HepG2 (cell line): ENCODE data around the gene TAPBP. TPM values are rescaled to one million over a fixed set of nuclear protein-coding genes. Genes with fewer than 3 reads are reported as not detected.

Source experiments
- AHR ChIP-seq: IDR thresholded peaks from 2 replicates; pipeline ENCODE4 v1.6.1; 2018; ENCODE audit warnings: missing genetic modification reagents, missing compliant biosample characterization
- ARNT ChIP-seq: fragments of 450-650 bp; IDR thresholded peaks from 2 replicates; pipeline ENCODE4 v1.6.1; 2017
- ATF5 ChIP-seq: sonication (generic); formaldehyde crosslinking; IDR thresholded peaks from 2 replicates; pipeline ENCODE4 v1.4.0; 2020; ENCODE audit warnings: mild to moderate bottlenecking, low read depth, missing genetic modification reagents
- BCL6 ChIP-seq: IDR thresholded peaks from 2 replicates; pipeline ENCODE4 v1.6.1; 2016; ENCODE audit warnings: missing genetic modification reagents, missing compliant biosample characterization
- CSRNP1 ChIP-seq: sonication (generic); formaldehyde crosslinking; IDR thresholded peaks from 2 replicates; pipeline ENCODE4 v1.8.1; 2023; ENCODE audit warnings: mild to moderate bottlenecking, missing genetic modification reagents
- FOXP4 ChIP-seq: sonication (generic); formaldehyde crosslinking; IDR thresholded peaks from 2 replicates; pipeline ENCODE4 v1.4.0; 2020; ENCODE audit warnings: missing genetic modification reagents
- HMG20A ChIP-seq: IDR thresholded peaks from 2 replicates; pipeline ENCODE4 v1.6.1; 2016; ENCODE audit warnings: borderline replicate concordance
- POLR2G ChIP-seq: fragments of 200-400 bp; formaldehyde crosslinking; IDR thresholded peaks from 2 replicates; pipeline ENCODE4 v1.6.1; 2018; ENCODE audit warnings: mild to moderate bottlenecking, low read depth, low read length, moderate library complexity
- RNF219 ChIP-seq: sonication (generic); formaldehyde crosslinking; IDR thresholded peaks from 2 replicates; pipeline ENCODE4 v1.5.0; 2020; ENCODE audit warnings: mild to moderate bottlenecking, missing genetic modification reagents
- TBP ChIP-seq: sonication (generic); formaldehyde crosslinking; IDR thresholded peaks from 2 replicates; pipeline ENCODE4 v1.5.0; 2020; ENCODE audit warnings: missing genetic modification reagents
- THAP8 ChIP-seq: sonication (generic); formaldehyde crosslinking; IDR thresholded peaks from 2 replicates; pipeline ENCODE4 v1.5.1; 2020; ENCODE audit warnings: missing genetic modification reagents, mild to moderate bottlenecking, borderline replicate concordance
- ZNF329 ChIP-seq: sonication (generic); formaldehyde crosslinking; IDR thresholded peaks from 2 replicates; pipeline ENCODE4 v1.9.0; 2021; ENCODE audit warnings: low read depth, mild to moderate bottlenecking, missing genetic modification reagents
- ZNF614 ChIP-seq: IDR thresholded peaks from 2 replicates; pipeline ENCODE4 v1.6.1; 2018; ENCODE audit warnings: missing biosample characterization, missing genetic modification reagents, inconsistent platforms, borderline replicate concordance
- ZNF800 ChIP-seq: sonication (generic); formaldehyde crosslinking; IDR thresholded peaks from 2 replicates; pipeline ENCODE4 v1.4.0; 2020; ENCODE audit warnings: missing genetic modification reagents
- ZSCAN5A ChIP-seq: sonication (generic); formaldehyde crosslinking; IDR thresholded peaks from 2 replicates; pipeline ENCODE4 v1.8.0; 2022; ENCODE audit warnings: mild to moderate bottlenecking, missing genetic modification reagents, borderline replicate concordance
- polyA plus RNA-seq, 8 experiments: library from polyadenylated mRNA; depleted of rRNA in 3 of 8; stranded (reverse) in 7 of 8; unstranded in 1 of 8; fragments of >200 nt; fragmentation: Illumina TruSeq in 4 of 8; extraction: Trizol in 4 of 8; gene quantifications; 2 replicates each; pipeline versions ENCODE4 v1.2.1 to v1.2.3, GENCODE V29; 2011 to 2016; ENCODE audit warnings: low read depth in 4 of 8, missing spikeins in 1 of 8, mixed read lengths in 1 of 8; ENCODE audit not compliant: insufficient read depth in 1 of 8
- total RNA-seq, 5 experiments: library from RNA; depleted of rRNA; stranded (reverse); fragments of >200 nt; fragmentation: Illumina TruSeq; extraction: Trizol; gene quantifications; 2 replicates each; pipeline ENCODE4 v1.2.3, GENCODE V29; 2016; ENCODE audit warnings: low read depth in 1 of 5

TAPBP gene
- total and polyA plus RNA-seq, 2 of the 13 experiments (the other 11 are each of a cell fraction or from before 2014, with no cell fraction given): 27.4 to 32.3 TPM

GRCh38 chr6:33299237-33299944 lies 14.5 kb downstream of the TAPBP start (continued):
- TF ChIP-seq RNF219 (CRISPR knock-in tag) (no peak; the same call in 1 of the 2 replicates), ATF5 (no peak), ZNF614 (CRISPR knock-in tag) (peak; percentile 92), ZSCAN5A (CRISPR knock-in tag) (no peak; the same call in 1 of the 2 replicates), HMG20A (CRISPR knock-in tag) (peak; percentile 24; the same call in 1 of the 2 replicates), ARNT (no peak), FOXP4 (CRISPR knock-in tag) (peak; percentile 44; the same call in 1 of the 2 replicates), TBP (CRISPR knock-in tag) (no peak; the same call in 1 of the 2 replicates), ZNF329 (peak; percentile 76; the same call in 1 of the 2 replicates), THAP8 (CRISPR knock-in tag) (no peak), BCL6 (peak; percentile 56; the same call in 1 of the 2 replicates), POLR2G (peak; percentile 99), AHR (CRISPR knock-in tag) (no peak), CSRNP1 (CRISPR knock-in tag) (peak; percentile 89), ZNF800 (CRISPR knock-in tag) (peak; percentile 68; the same call in 1 of the 2 replicates)
